ENCODE results near the gene AGT.

DNA sequence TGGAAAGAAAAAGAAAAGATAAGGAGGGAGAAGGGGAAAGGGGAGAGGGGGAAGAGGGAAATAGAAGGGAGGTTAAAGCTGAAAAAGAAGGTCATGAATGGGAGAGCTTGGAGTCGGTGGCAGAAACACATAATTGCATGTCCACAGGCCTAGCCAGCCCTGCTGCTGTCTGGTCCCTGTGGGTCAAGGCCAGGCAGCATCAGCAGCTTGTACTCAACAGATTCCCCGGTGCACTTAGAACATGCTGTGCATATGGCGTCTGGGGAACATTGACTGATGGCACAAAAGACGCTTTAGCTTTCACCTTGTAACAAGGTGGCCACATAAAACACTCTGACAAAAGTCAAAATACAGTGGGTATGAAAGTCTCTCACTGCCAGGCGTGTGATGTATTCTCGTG is 45.7 kb downstream of the AGT start:
- TF ChIP-seq, protein P1, sequence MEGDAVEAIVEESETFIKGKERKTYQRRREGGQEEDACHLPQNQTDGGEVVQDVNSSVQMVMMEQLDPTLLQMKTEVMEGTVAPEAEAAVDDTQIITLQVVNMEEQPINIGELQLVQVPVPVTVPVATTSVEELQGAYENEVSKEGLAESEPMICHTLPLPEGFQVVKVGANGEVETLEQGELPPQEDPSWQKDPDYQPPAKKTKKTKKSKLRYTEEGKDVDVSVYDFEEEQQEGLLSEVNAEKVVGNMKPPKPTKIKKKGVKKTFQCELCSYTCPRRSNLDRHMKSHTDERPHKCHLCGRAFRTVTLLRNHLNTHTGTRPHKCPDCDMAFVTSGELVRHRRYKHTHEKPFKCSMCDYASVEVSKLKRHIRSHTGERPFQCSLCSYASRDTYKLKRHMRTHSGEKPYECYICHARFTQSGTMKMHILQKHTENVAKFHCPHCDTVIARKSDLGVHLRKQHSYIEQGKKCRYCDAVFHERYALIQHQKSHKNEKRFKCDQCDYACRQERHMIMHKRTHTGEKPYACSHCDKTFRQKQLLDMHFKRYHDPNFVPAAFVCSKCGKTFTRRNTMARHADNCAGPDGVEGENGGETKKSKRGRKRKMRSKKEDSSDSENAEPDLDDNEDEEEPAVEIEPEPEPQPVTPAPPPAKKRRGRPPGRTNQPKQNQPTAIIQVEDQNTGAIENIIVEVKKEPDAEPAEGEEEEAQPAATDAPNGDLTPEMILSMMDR (IDR thresholded peaks at IDR 0.05; ENCODE audit: low read length), result no peak
- TF ChIP-seq EZH2phosphoT487 (IDR thresholded peaks at IDR 0.05; ENCODE audit: low read length) (no peak), EZH2 (optimal IDR thresholded peaks at IDR 0.05; ENCODE audit: low read depth, low read length) (no peak)
